Mononuclear cell (primary cell): ENCODE measurements around the gene DPY19L1. TPM values are rescaled to one million over a fixed set of nuclear protein-coding genes. Genes with fewer than 3 reads are reported as not detected.

Experiments used
- H3K27me3 ChIP-seq: 2 replicates; pipeline ENCODE4 v1.6.0; 2011; ENCODE audit warnings: low read length, control low read depth; ENCODE audit not compliant: insufficient read depth
- H3K4me1 ChIP-seq: 2 replicates; pipeline ENCODE4 v1.5.1; 2011; ENCODE audit warnings: mild to moderate bottlenecking, low read length, control low read depth; ENCODE audit not compliant: insufficient read depth
- H3K4me3 ChIP-seq: 2 replicates; pipeline ENCODE4 v1.5.1; 2011; ENCODE audit warnings: mild to moderate bottlenecking, low read length, moderate library complexity
- H3K9me3 ChIP-seq: 2 replicates; pipeline ENCODE4 v1.5.1; 2011; ENCODE audit warnings: low read depth, mild to moderate bottlenecking, control low read depth, low read length
- total RNA-seq: library from RNA; depleted of rRNA; stranded (reverse); fragments of >200 nt; gene quantifications from one replicate; pipeline ENCODE4 v1.2.3, GENCODE V29; 2012

Gene DPY19L1
- total RNA-seq, 1 donor = 9.9 TPM

GRCh38 chr7:35039343-35039742, 2.1 kb upstream of the DPY19L1 start:
- Histone ChIP-seq H3K4me3 (no peak overlapping the region), H3K9me3 (no peaks in the 10 kb centered on the region), H3K27me3 (no peaks in the 10 kb centered on the region), H3K4me1 (peaks cover 23% of the 10 kb centered on the region)

- H3K4me3 ChIP-seq = peak overlapping the region; percentile 58
- no peaks in the 10 kb centered on the region for H3K9me3 ChIP-seq
- no peaks in the 10 kb centered on the region for H3K27me3 ChIP-seq
- peaks cover 23% of the 10 kb centered on the region for H3K4me1 ChIP-seq
Measured at GRCh38 chr7:35038354-35038753, 1.1 kb upstream of the DPY19L1 start.

- H3K4me1 ChIP-seq = peaks cover 23% of the 10 kb centered on the region
- no peaks in the 10 kb centered on the region for H3K27me3 ChIP-seq
- no peaks in the 10 kb centered on the region for H3K9me3 ChIP-seq
- peak overlapping the region; percentile 58 for H3K4me3 ChIP-seq
Measured at GRCh38 chr7:35037526-35038341, 449 bp upstream of the DPY19L1 start.

- peak overlapping the region; percentile 62 for H3K4me3 ChIP-seq
- no peaks in the 10 kb centered on the region for H3K27me3 ChIP-seq
- H3K4me1 ChIP-seq = peaks cover 23% of the 10 kb centered on the region
- H3K9me3 ChIP-seq = no peaks in the 10 kb centered on the region
Measured at GRCh38 chr7:35036361-35037171, 719 bp downstream of the DPY19L1 start.

- no peaks in the 10 kb centered on the region for H3K9me3 ChIP-seq
- H3K4me3 ChIP-seq = no peak overlapping the region
- H3K4me1 ChIP-seq = peaks cover 23% of the 10 kb centered on the region
- H3K27me3 ChIP-seq = no peaks in the 10 kb centered on the region
Measured at GRCh38 chr7:35035511-35035961, 1.7 kb downstream of the DPY19L1 start.

GRCh38 chr7:35032166-35032565, 5.1 kb downstream of the DPY19L1 start:
- no peaks in the 10 kb centered on the region for H3K27me3 ChIP-seq
- H3K4me1 ChIP-seq = peaks cover 17% of the 10 kb centered on the region
- no peaks in the 10 kb centered on the region for H3K9me3 ChIP-seq
- H3K4me3 ChIP-seq = no peak overlapping the region

GRCh38 chr7:35030848-35031247, 6.4 kb downstream of the DPY19L1 start:
- Histone ChIP-seq H3K27me3 (no peaks in the 10 kb centered on the region), H3K4me1 (peaks cover 10% of the 10 kb centered on the region), H3K4me3 (no peak overlapping the region), H3K9me3 (no peaks in the 10 kb centered on the region)

- Histone ChIP-seq H3K4me3 (no peak overlapping the region), H3K4me1 (no peaks in the 10 kb centered on the region), H3K27me3 (no peaks in the 10 kb centered on the region), H3K9me3 (no peaks in the 10 kb centered on the region)
Measured at GRCh38 chr7:35029311-35029710, 8.0 kb downstream of the DPY19L1 start.

- Histone ChIP-seq H3K4me3 (no peak overlapping the region), H3K9me3 (no peaks in the 10 kb centered on the region), H3K4me1 (no peaks in the 10 kb centered on the region), H3K27me3 (no peaks in the 10 kb centered on the region)
Measured at GRCh38 chr7:35026150-35026549, 11.1 kb downstream of the DPY19L1 start.

GRCh38 chr7:35025369-35025870, 11.9 kb downstream of the DPY19L1 start:
- no peak overlapping the region for H3K4me3 ChIP-seq
- H3K27me3 ChIP-seq = no peaks in the 10 kb centered on the region
- H3K4me1 ChIP-seq = no peaks in the 10 kb centered on the region
- no peaks in the 10 kb centered on the region for H3K9me3 ChIP-seq

GRCh38 chr7:35024298-35024697, 13.0 kb downstream of the DPY19L1 start:
- Histone ChIP-seq H3K27me3 (no peaks in the 10 kb centered on the region), H3K4me3 (no peak overlapping the region), H3K9me3 (no peaks in the 10 kb centered on the region), H3K4me1 (peaks cover 1% of the 10 kb centered on the region)

GRCh38 chr7:35022725-35023124, 14.6 kb downstream of the DPY19L1 start:
- no peaks in the 10 kb centered on the region for H3K9me3 ChIP-seq
- H3K4me1 ChIP-seq = peaks cover 4% of the 10 kb centered on the region
- no peaks in the 10 kb centered on the region for H3K27me3 ChIP-seq
- no peak overlapping the region for H3K4me3 ChIP-seq

GRCh38 chr7:35021445-35021844, 15.8 kb downstream of the DPY19L1 start:
- peaks cover 4% of the 10 kb centered on the region for H3K4me1 ChIP-seq
- no peak overlapping the region for H3K4me3 ChIP-seq
- H3K9me3 ChIP-seq = no peaks in the 10 kb centered on the region
- no peaks in the 10 kb centered on the region for H3K27me3 ChIP-seq

- Histone ChIP-seq H3K4me1 (peaks cover 4% of the 10 kb centered on the region), H3K27me3 (no peaks in the 10 kb centered on the region), H3K4me3 (no peak overlapping the region), H3K9me3 (no peaks in the 10 kb centered on the region)
Measured at GRCh38 chr7:35019801-35020200, 17.5 kb downstream of the DPY19L1 start.

GRCh38 chr7:35019179-35019729, 18.0 kb downstream of the DPY19L1 start:
- Histone ChIP-seq H3K9me3 (no peaks in the 10 kb centered on the region), H3K27me3 (no peaks in the 10 kb centered on the region), H3K4me1 (peaks cover 4% of the 10 kb centered on the region), H3K4me3 (no peak overlapping the region)
